Measurements from ENCODE around the gene TTLL7. TPM values are rescaled to one million over a fixed set of nuclear protein-coding genes. Genes with fewer than 3 reads are reported as not detected.

Gene TTLL7
- total RNA-seq, 3 donors from 2014 or later: 6.7 to 15.1 (median 10.8) TPM

DNA sequence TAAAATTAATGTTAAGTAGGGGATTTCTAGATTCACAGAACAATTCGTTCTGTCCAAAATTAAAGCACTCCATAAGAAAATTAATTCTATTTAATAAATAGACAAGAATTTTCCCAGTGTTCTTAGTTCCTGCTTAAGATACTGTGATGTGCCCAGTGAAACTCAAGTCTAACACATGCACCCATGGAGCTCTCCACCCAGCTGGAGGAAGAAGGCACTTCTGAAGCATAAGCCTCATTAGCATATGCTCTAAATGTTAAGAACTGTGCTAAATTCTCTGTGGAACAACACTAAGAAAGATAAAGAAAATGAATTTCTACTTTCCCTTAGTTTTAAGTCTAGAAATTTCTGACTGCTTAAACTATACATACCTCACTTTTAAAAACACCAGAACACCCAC lies 71.2 kb downstream of the TTLL7 start:
- no peak for DNase-seq (ENCODE audit: low spot score in 2 of 2)
- no peaks in the 10 kb centered on the region for H3K27me3 ChIP-seq
- H3K4me1 ChIP-seq: no peaks in the 10 kb centered on the region
- intact Hi-C loops (cut with DNase I; ENCODE audit: low total_unique reads): no loop called here
- H3K36me3 ChIP-seq: no peaks in the 10 kb centered on the region
- H3K9me3 ChIP-seq: no peaks in the 10 kb centered on the region
- no peak for TF ChIP-seq POLR2A (IDR thresholded peaks at IDR 0.05)
- no peak for TF ChIP-seq POLR2AphosphoS5 (IDR thresholded peaks at IDR 0.05)
- TF ChIP-seq, protein P1, sequence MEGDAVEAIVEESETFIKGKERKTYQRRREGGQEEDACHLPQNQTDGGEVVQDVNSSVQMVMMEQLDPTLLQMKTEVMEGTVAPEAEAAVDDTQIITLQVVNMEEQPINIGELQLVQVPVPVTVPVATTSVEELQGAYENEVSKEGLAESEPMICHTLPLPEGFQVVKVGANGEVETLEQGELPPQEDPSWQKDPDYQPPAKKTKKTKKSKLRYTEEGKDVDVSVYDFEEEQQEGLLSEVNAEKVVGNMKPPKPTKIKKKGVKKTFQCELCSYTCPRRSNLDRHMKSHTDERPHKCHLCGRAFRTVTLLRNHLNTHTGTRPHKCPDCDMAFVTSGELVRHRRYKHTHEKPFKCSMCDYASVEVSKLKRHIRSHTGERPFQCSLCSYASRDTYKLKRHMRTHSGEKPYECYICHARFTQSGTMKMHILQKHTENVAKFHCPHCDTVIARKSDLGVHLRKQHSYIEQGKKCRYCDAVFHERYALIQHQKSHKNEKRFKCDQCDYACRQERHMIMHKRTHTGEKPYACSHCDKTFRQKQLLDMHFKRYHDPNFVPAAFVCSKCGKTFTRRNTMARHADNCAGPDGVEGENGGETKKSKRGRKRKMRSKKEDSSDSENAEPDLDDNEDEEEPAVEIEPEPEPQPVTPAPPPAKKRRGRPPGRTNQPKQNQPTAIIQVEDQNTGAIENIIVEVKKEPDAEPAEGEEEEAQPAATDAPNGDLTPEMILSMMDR (IDR thresholded peaks at IDR 0.05): no peak
- H3K27ac ChIP-seq: no peak overlapping the region
- H3K4me3 ChIP-seq: no peak overlapping the region

DNA sequence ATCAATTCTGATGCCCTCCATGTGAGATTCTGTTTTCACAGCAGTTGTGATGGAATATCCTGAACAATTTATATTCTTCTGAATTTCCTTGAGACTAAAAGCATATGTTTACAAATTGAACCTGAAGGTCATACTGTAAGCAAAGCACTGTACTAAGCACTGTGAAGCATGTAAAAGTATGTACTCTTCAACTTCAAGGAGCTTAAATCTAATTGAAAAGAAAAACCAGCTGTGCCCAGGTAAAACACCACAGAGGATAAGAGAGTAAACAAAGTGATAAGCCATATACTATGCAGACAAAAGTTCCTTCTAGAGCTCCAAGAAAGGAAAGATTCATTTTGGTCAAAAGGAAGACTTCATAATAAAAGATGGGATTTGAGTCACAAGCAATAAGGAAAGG lies 71.9 kb downstream of the TTLL7 start:
- intact Hi-C loops (cut with DNase I; ENCODE audit: low total_unique reads): no loop called here
- H3K9me3 ChIP-seq: no peaks in the 10 kb centered on the region
- H3K4me1 ChIP-seq: no peaks in the 10 kb centered on the region
- no peak for DNase-seq (ENCODE audit: low spot score in 2 of 2)
- H3K27me3 ChIP-seq: no peaks in the 10 kb centered on the region
- no peaks in the 10 kb centered on the region for H3K36me3 ChIP-seq
- TF ChIP-seq POLR2AphosphoS5 (IDR thresholded peaks at IDR 0.05) (no peak), POLR2A (IDR thresholded peaks at IDR 0.05) (no peak)
- TF ChIP-seq, protein P1 (IDR thresholded peaks at IDR 0.05): no peak
- H3K27ac ChIP-seq: no peak overlapping the region
- H3K4me3 ChIP-seq: no peak overlapping the region

DNA sequence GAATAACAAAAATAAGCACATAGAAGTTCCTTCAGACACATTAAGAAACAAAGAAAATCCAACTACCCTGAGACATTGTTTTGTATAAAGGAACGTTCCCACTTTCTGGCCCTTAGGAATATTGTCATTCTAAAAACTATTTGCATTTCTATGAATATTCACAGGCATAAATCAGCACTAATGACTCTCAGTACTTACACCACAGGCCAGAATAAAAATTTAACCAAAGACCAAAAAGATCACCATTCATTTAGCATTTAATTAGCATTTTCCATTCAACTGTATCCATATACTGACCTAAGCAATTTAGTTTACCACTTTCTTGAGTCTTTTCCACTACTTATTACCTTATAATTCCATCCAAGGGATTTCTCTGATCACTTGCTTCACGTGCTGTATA lies 75.4 kb downstream of the TTLL7 start:
- Histone ChIP-seq H3K4me3 (no peak overlapping the region), H3K9me3 (no peaks in the 10 kb centered on the region), H3K27ac (no peak overlapping the region), H3K4me1 (no peaks in the 10 kb centered on the region), H3K36me3 (no peaks in the 10 kb centered on the region), H3K27me3 (no peaks in the 10 kb centered on the region)
- DNase-seq (ENCODE audit: low spot score in 2 of 2): no peak
- TF ChIP-seq POLR2AphosphoS5 (IDR thresholded peaks at IDR 0.05) (no peak), POLR2A (IDR thresholded peaks at IDR 0.05) (no peak)
- TF ChIP-seq, protein P1 (IDR thresholded peaks at IDR 0.05): no peak
- intact Hi-C loops (cut with DNase I; ENCODE audit: low total_unique reads): no loop called here

DNA sequence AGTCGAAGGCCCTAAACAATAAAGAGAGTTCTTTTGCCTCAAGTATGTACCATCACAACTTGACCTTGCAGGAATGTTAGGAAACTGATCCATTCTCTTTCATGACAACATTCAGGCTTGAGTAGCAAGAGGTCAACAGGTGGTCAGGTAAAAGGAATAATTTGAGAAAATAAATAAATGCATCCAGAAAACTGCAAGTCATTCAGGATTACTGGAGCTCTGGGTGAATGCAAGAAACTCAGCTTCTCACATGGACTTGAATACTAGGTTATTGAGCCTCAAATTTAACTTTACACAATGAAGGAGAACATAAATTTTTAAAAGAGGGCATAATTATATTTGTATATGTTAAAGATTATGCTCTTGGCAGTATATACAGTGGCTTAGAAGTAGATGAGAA lies 76.5 kb downstream of the TTLL7 start:
- Histone ChIP-seq H3K4me1 (no peaks in the 10 kb centered on the region), H3K36me3 (no peaks in the 10 kb centered on the region), H3K27me3 (no peaks in the 10 kb centered on the region), H3K9me3 (no peaks in the 10 kb centered on the region), H3K4me3 (no peak overlapping the region), H3K27ac (no peak overlapping the region)
- intact Hi-C loops (cut with DNase I; ENCODE audit: low total_unique reads): no loop called here
- no peak for DNase-seq (ENCODE audit: low spot score in 2 of 2)
- TF ChIP-seq, protein P1 (IDR thresholded peaks at IDR 0.05): no peak
- TF ChIP-seq POLR2A (IDR thresholded peaks at IDR 0.05): no peak
- TF ChIP-seq POLR2AphosphoS5 (IDR thresholded peaks at IDR 0.05): no peak

DNA sequence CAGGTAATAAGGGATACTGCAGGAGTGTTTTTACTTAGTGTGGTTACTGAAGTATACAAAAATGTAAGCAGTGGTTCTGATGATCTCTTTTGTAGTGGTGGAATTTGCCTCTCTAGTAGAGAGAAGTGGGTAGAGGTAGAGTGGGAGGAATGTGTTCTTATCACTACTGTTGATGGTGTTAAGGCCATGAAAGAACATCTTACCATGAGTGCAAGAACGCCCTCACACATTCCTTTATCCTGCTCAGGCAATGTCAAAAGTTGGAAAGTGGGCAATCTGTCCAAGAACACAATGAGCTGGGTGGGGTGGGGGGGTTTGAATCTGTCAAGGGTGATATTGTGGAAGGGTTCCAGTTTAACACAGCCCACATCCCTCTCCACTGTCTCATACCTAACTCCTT lies 78.6 kb downstream of the TTLL7 start:
- TF ChIP-seq, protein P1 (IDR thresholded peaks at IDR 0.05): no peak
- TF ChIP-seq POLR2AphosphoS5 (IDR thresholded peaks at IDR 0.05): no peak
- no peak for TF ChIP-seq POLR2A (IDR thresholded peaks at IDR 0.05)
- intact Hi-C loops (cut with DNase I; ENCODE audit: low total_unique reads): no loop called here
- Histone ChIP-seq H3K27ac (no peak overlapping the region), H3K9me3 (no peaks in the 10 kb centered on the region), H3K4me1 (no peaks in the 10 kb centered on the region), H3K4me3 (no peak overlapping the region), H3K27me3 (no peaks in the 10 kb centered on the region), H3K36me3 (no peaks in the 10 kb centered on the region)
- DNase-seq (ENCODE audit: low spot score in 2 of 2): no peak
